Measurements from ENCODE around the gene ZFP62. TPM values are rescaled to one million over a fixed set of nuclear protein-coding genes. Genes with fewer than 3 reads are reported as not detected.

ZFP62 gene
- total and polyA plus RNA-seq, 2 donors: 17.4 to 32.6 TPM

- DNase-seq (ENCODE audit: extremely low spot score): no peak
- no peak overlapping the region for H3K27ac ChIP-seq (ENCODE audit: low read depth)
- no peak overlapping the region for H3K4me3 ChIP-seq (ENCODE audit: low read depth, low read length)
- WGBS: 74% methylated on average over 6 of the region's 6 CpGs
- H3K4me1 ChIP-seq (ENCODE audit: insufficient read depth): peaks cover 2% of the 10 kb centered on the region
- no peaks in the 10 kb centered on the region for H3K36me3 ChIP-seq (ENCODE audit: insufficient read depth)
Measured at GRCh38 chr5:180818677-180819341, 42.3 kb downstream of the ZFP62 start.

- DNase-seq (ENCODE audit: extremely low spot score): no peak
- Histone ChIP-seq H3K4me3 (ENCODE audit: low read depth, low read length) (no peak overlapping the region), H3K27ac (ENCODE audit: low read depth) (no peak overlapping the region), H3K4me1 (ENCODE audit: insufficient read depth) (no peaks in the 10 kb centered on the region), H3K36me3 (ENCODE audit: insufficient read depth) (no peaks in the 10 kb centered on the region)
- WGBS: 72% methylated on average over 13 of the region's 13 CpGs
Measured at GRCh38 chr5:180817893-180818674, 43.0 kb downstream of the ZFP62 start.

GRCh38 chr5:180816608-180817534, 44.2 kb downstream of the ZFP62 start:
- Histone ChIP-seq H3K27ac (ENCODE audit: low read depth) (peak overlapping the region; percentile 38), H3K4me3 (ENCODE audit: low read depth, low read length) (no peak overlapping the region), H3K36me3 (ENCODE audit: insufficient read depth) (no peaks in the 10 kb centered on the region), H3K4me1 (ENCODE audit: insufficient read depth) (no peaks in the 10 kb centered on the region)
- no peak for DNase-seq (ENCODE audit: extremely low spot score)
- 32% methylated on average over 13 of the region's 13 CpGs for WGBS

DNA sequence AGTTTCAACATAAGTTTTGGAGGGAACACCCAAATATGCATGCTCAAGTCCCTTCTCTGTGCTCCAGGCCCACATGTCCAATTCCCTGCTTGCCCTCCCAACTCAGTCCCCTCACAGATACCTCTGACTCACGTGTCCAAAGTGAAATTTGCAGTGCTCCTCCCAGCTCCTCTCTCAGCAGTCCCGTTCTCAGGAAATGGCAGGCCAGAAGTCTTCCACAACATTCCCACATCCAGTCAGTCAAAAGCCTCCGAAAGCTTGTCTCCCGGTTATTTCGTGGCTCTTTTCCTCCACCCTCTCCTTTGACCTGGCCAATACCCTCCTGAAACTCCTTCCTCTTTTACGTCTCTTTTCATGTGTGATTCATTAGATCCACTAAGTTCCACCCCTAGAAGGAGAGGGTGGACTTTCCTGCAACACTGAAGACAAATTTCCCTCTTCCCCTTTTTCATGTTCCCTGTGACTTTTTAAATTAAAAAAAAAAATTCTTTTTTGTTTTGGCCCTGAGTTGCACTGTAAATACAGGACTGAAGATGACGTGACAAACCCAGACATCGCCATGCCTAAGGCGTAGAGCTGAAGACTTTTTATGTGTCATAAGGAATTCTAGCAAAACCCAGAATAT, 45.7 kb downstream of the ZFP62 start:
- Histone ChIP-seq H3K4me3 (ENCODE audit: low read depth, low read length) (no peak overlapping the region), H3K27ac (ENCODE audit: low read depth) (no peak overlapping the region), H3K36me3 (ENCODE audit: insufficient read depth) (no peaks in the 10 kb centered on the region), H3K4me1 (ENCODE audit: insufficient read depth) (no peaks in the 10 kb centered on the region)
- no peak for DNase-seq (ENCODE audit: extremely low spot score)
- 62% methylated on average over 9 of the region's 9 CpGs for WGBS

- Histone ChIP-seq H3K36me3 (ENCODE audit: insufficient read depth) (no peaks in the 10 kb centered on the region), H3K4me3 (ENCODE audit: low read depth, low read length) (no peak overlapping the region), H3K27ac (ENCODE audit: low read depth) (no peak overlapping the region), H3K4me1 (ENCODE audit: insufficient read depth) (no peaks in the 10 kb centered on the region)
- no peak for DNase-seq (ENCODE audit: extremely low spot score)
- WGBS: 78% methylated on average over 5 of the region's 5 CpGs
Measured at GRCh38 chr5:180813420-180813819, 47.7 kb downstream of the ZFP62 start.

DNA sequence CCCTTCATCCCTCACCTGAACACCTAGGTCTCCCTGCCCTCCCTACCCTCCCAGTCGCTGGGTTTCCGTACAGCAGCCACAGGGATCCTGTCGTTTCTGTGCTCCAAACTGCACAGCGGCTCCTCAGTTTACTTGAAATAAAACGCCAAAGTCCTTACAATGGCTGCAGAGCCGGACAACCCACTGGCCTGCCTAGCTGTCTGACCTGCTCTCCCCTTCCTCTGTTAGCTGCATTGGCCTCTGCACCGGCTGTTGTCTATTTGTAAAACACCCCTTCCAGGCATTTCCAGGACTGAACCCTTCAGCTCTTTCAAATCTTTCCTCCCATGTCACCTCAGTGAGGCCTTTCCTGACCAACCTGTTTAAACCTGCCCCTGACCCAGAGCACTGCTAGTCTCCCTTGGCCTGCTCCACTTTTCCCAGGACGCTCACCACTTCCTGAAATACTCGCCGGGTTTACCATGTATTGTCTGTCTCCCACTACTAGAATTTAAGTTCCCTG, 49.4 kb downstream of the ZFP62 start:
- WGBS: 71% methylated on average over 10 of the region's 10 CpGs
- Histone ChIP-seq H3K36me3 (ENCODE audit: insufficient read depth) (no peaks in the 10 kb centered on the region), H3K27ac (ENCODE audit: low read depth) (peak overlapping the region; percentile 84), H3K4me1 (ENCODE audit: insufficient read depth) (no peaks in the 10 kb centered on the region), H3K4me3 (ENCODE audit: low read depth, low read length) (no peak overlapping the region)
- DNase-seq (ENCODE audit: extremely low spot score): no peak

DNA sequence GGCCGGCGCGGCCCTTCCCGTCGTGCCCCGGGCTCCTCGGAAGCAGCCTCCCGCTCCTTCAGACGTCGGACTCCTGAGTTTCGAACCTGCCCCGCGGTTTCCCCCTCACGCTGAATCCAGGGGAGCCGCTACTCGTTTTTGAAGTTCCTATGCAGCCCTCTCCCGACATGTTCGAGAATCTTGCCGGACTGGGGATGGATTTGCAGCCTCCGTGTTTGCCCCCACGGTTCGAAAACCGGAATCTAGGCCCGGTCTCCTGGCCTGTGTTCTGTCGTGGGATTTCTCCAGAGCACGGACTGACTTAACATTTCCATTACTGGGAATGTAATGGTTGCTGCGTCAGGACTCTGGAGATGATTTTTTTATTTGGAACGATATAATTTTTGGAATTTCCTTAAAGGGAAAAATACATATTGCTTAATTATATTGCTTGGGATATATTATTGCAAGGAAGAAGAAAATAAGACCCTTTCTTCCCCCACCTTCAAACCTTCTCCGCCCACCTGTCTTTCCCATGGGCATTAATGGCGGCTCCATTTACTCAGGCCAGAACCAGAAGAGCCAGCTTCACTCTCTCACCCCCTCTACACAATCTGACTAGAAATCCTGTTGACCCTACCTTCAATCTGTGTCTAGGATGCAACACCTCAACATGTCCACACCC, 50.0 kb downstream of the ZFP62 start:
- no peak for DNase-seq (ENCODE audit: extremely low spot score)
- WGBS: 7% methylated on average over 30 of the region's 30 CpGs
- peak overlapping the region; percentile 47 for H3K4me3 ChIP-seq (ENCODE audit: low read depth, low read length)

DNA sequence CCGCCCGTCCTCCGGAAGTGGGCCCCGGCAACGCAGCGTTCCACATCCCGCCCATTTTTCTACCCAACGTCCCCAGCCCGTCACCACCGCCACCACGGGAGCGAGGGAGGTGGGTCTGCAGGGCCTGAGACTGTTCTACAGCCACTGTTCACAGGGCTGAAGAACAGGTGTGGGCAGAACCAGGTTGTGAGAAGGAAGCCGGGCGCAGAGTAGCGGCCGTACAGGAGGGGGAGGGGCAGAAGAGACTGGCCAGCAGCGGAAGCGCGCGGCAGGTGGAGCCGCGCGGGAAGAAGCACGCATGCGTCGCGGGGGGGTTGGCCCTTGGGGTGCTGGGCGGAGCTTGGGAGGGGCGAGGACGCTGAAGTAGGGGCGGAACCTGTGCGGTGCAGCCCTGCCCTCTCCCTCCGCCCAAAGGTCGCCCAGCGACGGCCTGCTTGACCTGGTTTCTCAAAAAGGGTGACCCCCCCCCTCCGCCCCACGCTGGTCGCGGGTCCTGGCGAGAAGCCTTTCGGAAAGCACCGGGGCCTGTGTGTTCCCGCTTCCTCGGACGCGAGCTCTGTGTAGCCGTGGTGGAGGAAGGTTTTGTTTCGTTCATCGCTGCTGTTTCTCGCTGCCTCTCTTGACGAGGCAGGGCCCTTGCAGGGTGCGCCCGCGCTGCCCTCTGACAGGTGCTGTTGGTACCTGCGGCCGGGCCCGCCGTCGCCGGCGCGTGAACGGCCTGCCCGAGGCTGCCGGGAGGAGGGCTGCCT, 50.7 kb downstream of the ZFP62 start:
- peak; percentile 93 for DNase-seq (ENCODE audit: extremely low spot score)
- H3K4me1 ChIP-seq (ENCODE audit: insufficient read depth): no peaks in the 10 kb centered on the region
- H3K4me3 ChIP-seq (ENCODE audit: low read depth, low read length): peak overlapping the region; percentile 47
- under 1% methylated on average over 66 of the region's 66 CpGs for WGBS
- peak overlapping the region; percentile 98 for H3K27ac ChIP-seq (ENCODE audit: low read depth)
- H3K36me3 ChIP-seq (ENCODE audit: insufficient read depth): no peaks in the 10 kb centered on the region

More for the DNA sequence above, 50.0 kb downstream of the ZFP62 start:
- Histone ChIP-seq H3K4me1 (ENCODE audit: insufficient read depth) (no peaks in the 10 kb centered on the region), H3K27ac (ENCODE audit: low read depth) (peak overlapping the region; percentile 98), H3K36me3 (ENCODE audit: insufficient read depth) (no peaks in the 10 kb centered on the region)

DNA sequence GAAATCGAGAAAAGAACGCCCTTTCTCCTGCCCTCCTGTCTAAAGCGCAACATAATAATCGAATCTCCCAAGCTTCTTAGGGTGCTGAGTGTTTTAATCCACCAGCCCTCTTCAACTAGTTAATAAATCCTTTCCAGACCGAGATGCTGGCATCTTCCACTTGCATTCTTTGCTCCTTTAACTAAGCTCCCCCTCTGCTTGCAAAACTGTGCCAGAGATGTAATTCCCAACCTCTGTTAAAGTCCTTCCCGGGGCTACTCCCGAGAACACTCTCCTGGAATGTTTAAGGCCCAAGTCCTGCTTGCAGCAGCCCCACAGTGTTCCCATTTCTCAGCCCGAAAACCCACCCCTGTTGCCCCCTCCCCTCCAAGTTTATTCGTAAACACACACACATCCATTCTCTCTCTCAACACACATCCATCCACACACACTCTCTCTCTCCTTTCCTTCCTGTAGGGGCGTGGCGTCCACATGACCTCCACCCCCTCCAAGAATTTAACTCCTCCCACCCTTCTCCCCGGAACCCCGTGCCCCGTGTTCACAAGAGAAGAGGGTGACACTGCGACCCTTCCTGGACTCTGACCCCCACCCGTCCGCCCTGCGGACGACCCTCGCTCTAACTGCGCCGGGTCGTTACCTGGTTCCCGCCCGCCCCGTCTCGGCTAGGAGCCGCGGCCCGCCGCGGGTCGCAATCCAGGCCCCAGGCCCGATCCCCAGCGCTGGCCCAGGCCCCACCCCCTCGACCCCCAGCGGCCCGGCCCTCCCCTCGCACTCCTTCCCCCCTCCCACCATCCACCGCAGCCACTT, 51.5 kb downstream of the ZFP62 start:
- Histone ChIP-seq H3K4me3 (ENCODE audit: low read depth, low read length) (peak overlapping the region; percentile 47), H3K27ac (ENCODE audit: low read depth) (peak overlapping the region; percentile 100), H3K4me1 (ENCODE audit: insufficient read depth) (no peaks in the 10 kb centered on the region), H3K36me3 (ENCODE audit: insufficient read depth) (no peaks in the 10 kb centered on the region)
- no peak for DNase-seq (ENCODE audit: extremely low spot score)
- 3% methylated on average over 40 of the region's 40 CpGs for WGBS

DNA sequence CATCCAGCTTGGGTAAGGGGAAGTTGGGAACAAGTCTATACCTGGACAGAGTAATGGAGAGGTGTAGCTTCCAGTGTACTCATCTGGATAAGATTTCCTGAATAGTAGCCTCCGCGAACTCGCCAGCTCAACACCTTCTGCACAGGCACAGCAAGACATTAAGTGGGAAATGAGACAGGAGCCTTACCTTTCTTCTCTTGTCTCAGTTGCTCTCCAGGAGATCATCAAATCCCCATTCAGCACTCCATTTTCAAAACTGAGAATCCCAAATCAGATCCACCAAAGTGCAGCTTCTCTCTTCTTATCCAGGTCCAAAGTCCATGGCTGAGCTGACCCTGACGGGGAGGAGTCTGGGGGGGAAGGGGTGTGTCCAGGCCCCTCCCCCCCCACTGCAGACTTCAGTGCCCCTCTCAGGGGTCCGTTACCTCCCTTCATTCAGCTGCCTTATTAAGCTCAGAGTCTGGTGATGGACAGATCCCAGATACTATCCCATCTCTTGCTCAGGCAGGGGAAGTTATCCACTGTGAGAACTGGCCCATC, 52.5 kb downstream of the ZFP62 start:
- Histone ChIP-seq H3K4me1 (ENCODE audit: insufficient read depth) (no peaks in the 10 kb centered on the region), H3K36me3 (ENCODE audit: insufficient read depth) (no peaks in the 10 kb centered on the region), H3K4me3 (ENCODE audit: low read depth, low read length) (peak overlapping the region; percentile 47), H3K27ac (ENCODE audit: low read depth) (no peak overlapping the region)
- 71% methylated on average over 5 of the region's 5 CpGs for WGBS
- no peak for DNase-seq (ENCODE audit: extremely low spot score)

GRCh38 chr5:180807654-180808414, 53.2 kb downstream of the ZFP62 start:
- H3K27ac ChIP-seq (ENCODE audit: low read depth): peak overlapping the region; percentile 39
- no peak for DNase-seq (ENCODE audit: extremely low spot score)
- WGBS: 41% methylated on average over 6 of the region's 6 CpGs
- H3K36me3 ChIP-seq (ENCODE audit: insufficient read depth): no peaks in the 10 kb centered on the region
- H3K4me3 ChIP-seq (ENCODE audit: low read depth, low read length): peak overlapping the region; percentile 6
- H3K4me1 ChIP-seq (ENCODE audit: insufficient read depth): no peaks in the 10 kb centered on the region
